Nephron progenitor cell (in vitro differentiated cells): ENCODE data around the gene IDUA.
A peak's percentile ranks its signal among the peaks of the same experiment; 100 is the strongest.

Experiments used
- DNase-seq: peaks from one replicate; pipeline ENCODE4 v3.0.0; 2021
- H3K27ac Mint-ChIP-seq: 2 replicates; pipeline ENCODE4 v1.8.0; 2021; ENCODE audit warnings: mild to moderate bottlenecking, moderate library complexity, mixed read lengths
- H3K27me3 Mint-ChIP-seq: 2 replicates; pipeline ENCODE4 v1.8.0; 2021; ENCODE audit warnings: mild to moderate bottlenecking, low read depth, mixed read lengths; ENCODE audit not compliant: poor library complexity
- H3K36me3 Mint-ChIP-seq: 2 replicates; pipeline ENCODE4 v1.8.0; 2021; ENCODE audit warnings: low read depth, mixed read lengths
- H3K4me1 Mint-ChIP-seq: 2 replicates; pipeline ENCODE4 v1.8.0; 2021; ENCODE audit warnings: mixed read lengths
- H3K4me3 Mint-ChIP-seq: 2 replicates; pipeline ENCODE4 v1.8.0; 2021; ENCODE audit warnings: mild to moderate bottlenecking, moderate library complexity, mixed read lengths
- H3K9me3 Mint-ChIP-seq: 2 replicates; pipeline ENCODE4 v1.8.0; 2021; ENCODE audit warnings: mild to moderate bottlenecking, moderate library complexity, mixed read lengths
- CTCF ChIP-seq: fragments of 200-600 bp; sonication (generic); IDR thresholded peaks from 2 replicates; pipeline ENCODE4 v1.5.0; 2021; ENCODE audit warnings: antibody characterized with exemption

The IDUA gene

DNA sequence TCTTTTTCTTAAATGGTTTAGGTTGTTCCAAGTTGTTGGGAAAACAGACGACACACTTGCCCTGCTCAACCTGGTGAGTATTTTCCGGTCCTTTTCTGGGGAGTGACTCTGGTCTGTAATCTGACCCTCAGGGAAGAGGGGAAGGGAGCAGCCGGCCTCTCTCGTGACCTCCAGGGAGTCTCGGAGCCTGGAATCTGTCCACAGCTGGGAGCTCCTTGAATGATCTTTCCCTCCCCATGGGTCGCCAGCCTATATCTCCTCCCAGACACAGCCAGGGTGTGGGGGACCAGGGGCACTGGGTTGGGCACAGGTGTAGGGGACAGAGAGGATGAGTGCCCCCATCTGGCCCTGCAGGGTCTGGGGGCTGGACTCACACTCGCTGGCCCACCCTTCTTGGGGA, 35.7 kb upstream of the IDUA start:
- Mint-ChIP-seq H3K4me1 (peaks cover 56% of the 10 kb centered on the region), H3K27ac (peak overlapping the region; percentile 70), H3K4me3 (peak overlapping the region; percentile 48)

DNA sequence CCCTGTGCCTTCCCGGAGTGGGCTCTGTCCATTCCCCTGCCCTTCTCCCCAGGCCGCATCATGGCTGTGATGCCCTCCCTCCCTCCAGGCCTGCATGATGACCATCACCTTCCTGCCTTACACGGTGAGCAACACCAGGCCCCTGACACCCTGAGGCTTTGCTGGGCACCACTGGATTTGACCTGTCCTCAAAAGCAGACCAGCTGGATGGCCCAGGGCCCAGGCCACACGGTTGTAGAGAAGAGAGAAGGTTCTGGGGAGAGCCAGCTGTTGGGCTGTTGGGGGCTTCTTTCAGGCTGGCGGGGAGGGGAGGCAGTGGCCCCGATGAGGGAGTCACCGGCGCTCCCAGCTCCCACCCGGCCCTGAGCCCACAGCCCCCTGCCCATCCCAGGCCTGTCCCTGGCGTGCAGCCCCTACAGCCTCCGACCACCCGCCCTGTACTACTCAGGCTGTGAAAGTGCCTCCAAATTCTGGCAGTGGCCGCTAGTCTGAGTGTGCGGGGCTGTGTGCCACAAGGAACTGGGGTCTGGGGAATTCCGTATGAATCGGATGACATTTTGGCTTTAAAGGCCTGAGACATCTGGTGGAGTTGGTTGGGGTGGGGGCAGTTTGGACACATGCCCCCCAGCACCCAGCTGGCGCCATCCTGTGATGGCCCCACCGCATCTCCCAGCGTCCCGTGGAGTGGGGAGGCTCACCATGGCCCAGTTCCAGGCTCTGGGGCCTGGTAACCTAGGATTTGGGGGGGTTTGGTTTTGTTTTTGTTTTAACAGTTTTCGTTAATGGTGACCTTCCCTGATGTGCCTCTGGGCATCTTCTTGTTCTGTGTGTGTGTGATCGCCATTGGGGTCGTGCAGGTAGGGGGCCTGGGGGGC, 35.0 kb upstream of the IDUA start:
- H3K36me3 Mint-ChIP-seq = peaks cover 9% of the 10 kb centered on the region
- no peak for TF ChIP-seq CTCF
- DNase-seq = no peak
- H3K9me3 Mint-ChIP-seq = no peaks in the 10 kb centered on the region
- H3K4me1 Mint-ChIP-seq = peaks cover 59% of the 10 kb centered on the region
- H3K27me3 Mint-ChIP-seq = peaks cover 8% of the 10 kb centered on the region
- H3K27ac Mint-ChIP-seq = peak overlapping the region; percentile 95
- no peak overlapping the region for H3K4me3 Mint-ChIP-seq

More for the DNA sequence above, 35.7 kb upstream of the IDUA start:
- Mint-ChIP-seq H3K36me3 (peaks cover 9% of the 10 kb centered on the region), H3K27me3 (peaks cover 12% of the 10 kb centered on the region), H3K9me3 (no peaks in the 10 kb centered on the region)
- no peak for TF ChIP-seq CTCF
- DNase-seq = peak; percentile 59

GRCh38 chr4:952881-953573, 33.8 kb upstream of the IDUA start:
- DNase-seq = no peak
- TF ChIP-seq CTCF = no peak
- Mint-ChIP-seq H3K36me3 (peaks cover 9% of the 10 kb centered on the region), H3K4me1 (peaks cover 56% of the 10 kb centered on the region), H3K27me3 (peaks cover 4% of the 10 kb centered on the region), H3K27ac (no peak overlapping the region), H3K9me3 (no peaks in the 10 kb centered on the region), H3K4me3 (no peak overlapping the region)

DNA sequence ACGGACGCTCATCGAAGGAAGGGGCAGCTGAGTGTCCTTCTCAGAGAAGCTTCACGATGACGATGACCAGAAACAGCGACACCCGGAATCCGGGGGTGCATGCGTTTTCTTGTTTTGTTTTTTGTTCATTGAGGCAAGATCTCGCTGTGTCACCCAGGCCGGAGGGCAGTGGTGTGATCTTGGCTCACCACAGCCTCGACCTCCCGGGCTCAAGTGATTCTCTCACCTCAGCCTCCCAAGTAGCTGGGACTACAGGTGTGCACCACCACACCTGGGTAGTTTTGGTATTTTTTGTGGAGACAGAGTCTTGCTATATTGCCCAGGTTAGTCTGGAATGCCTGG, 33.3 kb upstream of the IDUA start:
- no peak for DNase-seq
- Mint-ChIP-seq H3K9me3 (no peaks in the 10 kb centered on the region), H3K4me3 (no peak overlapping the region), H3K27me3 (peaks cover 2% of the 10 kb centered on the region), H3K36me3 (peaks cover 9% of the 10 kb centered on the region), H3K27ac (no peak overlapping the region), H3K4me1 (peaks cover 51% of the 10 kb centered on the region)
- TF ChIP-seq CTCF = no peak

- no peak for TF ChIP-seq CTCF
- H3K27me3 Mint-ChIP-seq = no peaks in the 10 kb centered on the region
- peak overlapping the region; percentile 90 for H3K27ac Mint-ChIP-seq
- no peak overlapping the region for H3K4me3 Mint-ChIP-seq
- no peaks in the 10 kb centered on the region for H3K9me3 Mint-ChIP-seq
- H3K36me3 Mint-ChIP-seq = peaks cover 9% of the 10 kb centered on the region
- DNase-seq = no peak
- H3K4me1 Mint-ChIP-seq = peaks cover 43% of the 10 kb centered on the region
These were observed 32.4 kb upstream of the IDUA start for GRCh38 chr4:954211-955020.
